NCI-H1417 (cell line): ENCODE measurements around the gene UFSP1.
"Not testable (repeated sequence)": the region's sequence is repeated elsewhere in the genome, so short reads cannot be mapped to it uniquely, and the experiment has no call there.

Experiments
- DNase-seq, 3 experiments: peaks; one replicate each; lab custom pipeline; 2025; lab: John Stamatoyannopoulos, UW

The UFSP1 gene

DNA sequence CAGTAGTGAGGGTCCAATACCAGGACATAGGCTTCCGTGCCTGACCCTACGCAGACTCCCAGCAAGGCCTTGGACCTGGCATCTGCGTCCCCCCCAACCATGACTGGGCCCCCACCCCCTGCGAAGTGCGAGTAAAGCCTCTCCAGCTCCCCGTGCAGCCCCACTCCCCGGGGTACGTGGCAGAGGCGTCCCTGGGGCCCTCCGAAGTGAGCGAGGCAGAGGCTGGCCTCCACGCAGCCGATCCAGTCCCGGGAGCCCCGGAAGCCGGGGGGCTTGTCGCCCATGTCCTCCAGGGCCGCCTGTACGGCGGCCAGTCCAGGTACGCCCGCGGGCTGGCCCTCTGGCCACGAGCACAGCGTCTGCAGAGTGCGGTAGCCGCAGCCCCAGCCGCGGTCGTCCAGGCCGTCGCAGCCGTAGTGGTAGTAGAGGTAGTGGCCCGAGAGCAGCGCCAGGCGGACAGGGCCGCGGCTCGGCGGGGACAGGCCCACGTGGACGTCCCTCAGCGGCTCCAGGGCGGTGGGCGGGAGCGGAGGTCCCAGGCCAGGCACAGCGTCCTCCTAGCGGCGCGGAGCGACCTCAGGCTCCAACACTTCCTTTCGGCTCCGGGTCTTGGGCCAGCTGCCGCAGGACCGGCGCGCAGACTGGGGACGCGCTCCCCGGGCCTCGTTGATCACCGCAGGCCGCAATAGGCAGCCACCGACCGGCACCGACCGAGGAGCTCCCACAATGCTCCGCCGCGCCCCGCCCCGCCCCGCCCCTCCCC lies at the start of gene UFSP1:
Gene UFSP1 (minus strand): TSS at position 728 of the 763 bp plus-strand sequence. CDS start 444 bp downstream, at position 284.
- DNase-seq: peak in 1 of 3 experiments; percentile 90

DNA sequence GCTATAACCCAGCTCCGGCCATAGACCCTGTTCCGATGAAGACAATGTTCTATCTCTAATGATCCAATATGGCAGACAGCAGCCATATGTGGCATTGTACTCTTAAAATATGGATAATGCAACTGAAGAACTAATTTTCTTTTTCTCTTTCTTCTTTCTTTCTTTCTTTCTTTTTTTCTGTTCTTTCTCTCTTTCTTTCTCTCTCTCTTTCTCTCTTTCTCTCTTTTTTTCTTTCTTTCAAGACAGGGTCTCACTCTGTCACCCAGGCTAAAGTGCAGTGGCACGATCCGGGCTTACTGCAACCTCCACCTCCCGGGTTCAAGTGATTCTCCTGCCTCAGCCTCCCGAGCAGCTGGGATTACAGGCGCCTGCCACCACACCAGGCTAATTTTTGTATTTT lies 46.7 kb upstream of the UFSP1 start:
- not testable (repeated sequence) for DNase-seq

DNA sequence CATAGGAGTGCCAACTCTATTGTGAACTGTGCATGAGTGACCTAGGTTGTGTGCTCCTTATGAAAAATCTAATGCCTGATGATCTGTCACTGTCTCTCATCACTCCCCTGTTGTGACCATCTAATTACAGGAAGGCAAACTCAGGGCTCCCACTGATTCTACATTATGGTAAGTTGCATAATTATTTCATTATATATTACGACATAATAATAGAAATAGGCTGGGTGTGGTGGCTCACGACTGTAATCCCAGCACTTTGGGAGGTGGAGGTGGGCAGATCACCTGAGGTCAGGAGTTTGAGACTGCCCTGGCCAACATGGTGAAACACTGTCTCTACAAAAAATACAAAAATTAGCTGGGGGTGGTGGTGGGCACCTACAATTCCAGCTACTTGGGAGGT lies 45.9 kb upstream of the UFSP1 start:
- DNase-seq: not testable (repeated sequence)

DNA sequence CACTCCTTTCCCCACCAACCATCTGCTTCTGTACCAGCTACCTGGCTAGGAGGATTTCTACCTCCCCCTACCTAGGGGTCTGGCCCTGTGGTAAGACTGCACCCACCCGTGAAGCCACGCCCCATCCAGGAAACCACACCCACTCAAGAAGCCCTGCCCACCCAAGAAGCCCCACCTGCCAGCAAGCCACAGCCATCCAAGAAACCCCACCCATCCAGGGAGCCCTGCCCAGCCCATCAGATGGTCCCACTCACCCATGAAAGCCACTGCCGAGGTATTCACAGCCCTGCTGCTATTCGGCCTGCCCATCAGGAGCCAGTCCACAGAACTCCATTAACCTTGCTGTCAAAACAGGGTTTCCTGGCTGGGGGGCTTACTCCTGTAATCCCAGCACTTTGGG lies 44.2 kb upstream of the UFSP1 start:
- DNase-seq: no peak

DNA sequence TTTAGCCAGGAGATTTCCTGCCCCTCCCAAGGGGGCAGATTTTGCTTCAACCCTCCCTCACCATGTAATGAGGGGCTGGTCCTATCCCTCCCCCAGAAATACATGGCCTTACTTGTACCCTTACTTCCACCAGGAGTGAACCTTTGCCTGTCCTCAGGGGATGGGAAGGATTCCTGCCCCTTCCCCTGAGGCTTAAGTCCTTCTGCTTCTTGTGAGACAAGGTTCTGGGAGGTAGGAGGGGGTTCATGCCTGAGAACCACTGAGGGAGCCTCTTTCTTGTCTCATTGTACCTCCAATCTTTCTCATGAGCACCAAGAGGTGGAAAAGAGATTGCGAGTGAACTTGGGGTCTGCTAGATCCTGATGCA lies 40.3 kb upstream of the UFSP1 start:
- DNase-seq: no peak

GRCh38 chr7:100923616-100924015 lies 34.1 kb upstream of the UFSP1 start:
- DNase-seq: not testable (repeated sequence)

DNA sequence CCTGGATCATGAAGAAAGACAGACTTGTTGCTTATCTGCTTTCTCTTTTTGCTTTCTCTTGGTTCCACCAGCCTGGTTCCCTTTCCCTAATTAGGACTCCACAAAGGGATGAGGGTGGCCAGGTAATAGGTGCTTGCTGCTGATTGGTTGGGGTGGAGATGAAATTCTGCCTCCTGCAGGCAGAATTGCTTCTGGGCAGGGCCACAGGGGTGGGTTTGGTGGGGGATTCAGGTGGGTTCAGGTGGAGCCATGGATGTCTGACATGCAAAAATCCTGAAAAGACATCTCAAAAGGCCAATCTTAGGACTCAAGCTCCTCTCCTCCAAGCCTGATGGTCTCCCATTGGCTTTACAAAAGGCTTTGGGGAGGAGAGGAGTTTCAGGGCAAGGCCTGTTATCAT lies 31.5 kb upstream of the UFSP1 start:
- DNase-seq: no peak

- DNase-seq: not testable (repeated sequence)
Measured at GRCh38 chr7:100919779-100920437, 30.4 kb upstream of the UFSP1 start.

DNA sequence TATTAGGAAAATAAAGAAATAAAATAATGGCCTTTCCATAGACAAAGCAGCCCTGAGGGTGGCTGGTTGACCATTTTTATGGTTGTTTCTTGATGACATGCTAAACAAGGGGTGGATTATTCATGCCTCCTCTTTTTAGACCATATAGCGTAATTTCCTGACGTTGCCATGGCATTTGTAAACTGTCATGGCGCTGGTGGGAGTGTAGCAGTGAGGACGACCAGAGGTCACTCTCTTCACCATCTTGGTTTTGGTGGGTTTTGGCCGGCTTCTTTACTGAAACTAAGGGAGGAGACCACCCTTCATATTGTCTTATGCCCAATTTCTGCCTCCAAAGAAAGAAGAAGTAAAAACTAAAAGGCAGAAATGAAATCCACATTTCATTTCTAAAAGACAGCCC lies 29.8 kb upstream of the UFSP1 start:
- DNase-seq: not testable (repeated sequence)

- DNase-seq: no peak
Measured at GRCh38 chr7:100914879-100915447, 25.4 kb upstream of the UFSP1 start.

GRCh38 chr7:100914208-100914878 lies 24.8 kb upstream of the UFSP1 start:
- no peak for DNase-seq

DNA sequence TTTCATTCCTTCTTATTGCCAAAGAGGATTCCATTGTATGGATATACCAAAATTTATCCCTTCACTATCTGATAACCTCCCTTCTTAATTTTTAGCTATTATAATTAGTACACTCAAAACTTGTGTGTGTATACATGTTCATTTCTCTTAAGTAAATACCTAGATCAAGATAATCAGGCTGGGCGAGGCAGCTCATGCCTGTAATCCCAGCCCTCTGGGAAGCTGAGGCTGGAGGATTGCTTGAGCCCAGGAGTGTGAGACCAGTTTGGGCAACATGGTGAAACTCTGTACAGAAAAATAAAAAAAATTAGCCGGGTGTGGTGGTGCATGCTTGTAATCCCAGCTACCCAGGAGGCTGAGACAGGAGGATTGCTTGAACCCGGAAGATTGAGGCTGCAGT lies 22.0 kb upstream of the UFSP1 start:
- DNase-seq: no peak

DNA sequence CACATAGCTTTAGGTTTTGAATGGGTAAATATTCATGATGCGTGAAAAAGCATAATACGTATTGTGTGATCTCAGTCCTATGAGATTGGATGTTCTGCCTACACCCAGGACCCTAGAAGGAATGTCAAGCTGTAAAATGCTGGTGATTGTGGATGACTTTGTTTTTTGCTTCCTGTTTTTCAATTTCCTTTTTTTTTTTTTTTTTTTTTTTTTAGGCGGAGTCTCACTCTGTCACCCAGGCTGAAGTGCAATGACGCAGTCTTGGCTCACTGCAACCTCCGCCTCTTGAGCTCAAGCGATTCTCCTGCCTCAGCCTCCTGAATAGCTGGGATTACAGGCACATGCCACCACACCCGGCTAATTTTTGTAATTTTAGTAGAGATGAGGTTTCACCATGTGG lies 20.9 kb upstream of the UFSP1 start:
- DNase-seq: not testable (repeated sequence)

- no peak for DNase-seq
Measured at GRCh38 chr7:100908512-100908911, 19.0 kb upstream of the UFSP1 start.

DNA sequence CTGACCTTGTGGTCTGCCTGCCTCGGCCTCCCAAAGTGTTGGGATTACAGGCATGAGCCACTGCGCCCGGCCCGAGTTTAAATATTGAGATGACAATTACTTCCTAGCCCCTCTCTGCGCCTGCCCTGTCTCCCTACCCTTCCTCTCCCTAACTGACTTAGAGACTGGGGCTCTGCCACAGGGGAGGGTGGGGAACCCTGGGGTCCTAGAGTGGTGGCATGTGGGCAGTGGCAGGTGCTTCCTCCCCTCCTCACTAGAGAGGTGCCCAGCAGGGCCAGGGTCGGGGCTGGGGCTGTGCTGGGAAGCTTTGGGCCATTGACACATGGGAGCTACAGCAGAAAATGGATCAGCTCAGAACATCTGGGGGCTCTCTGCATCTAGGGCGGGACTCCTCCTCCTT lies 13.1 kb upstream of the UFSP1 start:
- no peak for DNase-seq

- peak in 1 of 3 experiments; percentile 24 for DNase-seq
Measured at GRCh38 chr7:100901921-100902332, 12.4 kb upstream of the UFSP1 start.

- DNase-seq: no peak
Measured at GRCh38 chr7:100900978-100901377, 11.5 kb upstream of the UFSP1 start.

DNA sequence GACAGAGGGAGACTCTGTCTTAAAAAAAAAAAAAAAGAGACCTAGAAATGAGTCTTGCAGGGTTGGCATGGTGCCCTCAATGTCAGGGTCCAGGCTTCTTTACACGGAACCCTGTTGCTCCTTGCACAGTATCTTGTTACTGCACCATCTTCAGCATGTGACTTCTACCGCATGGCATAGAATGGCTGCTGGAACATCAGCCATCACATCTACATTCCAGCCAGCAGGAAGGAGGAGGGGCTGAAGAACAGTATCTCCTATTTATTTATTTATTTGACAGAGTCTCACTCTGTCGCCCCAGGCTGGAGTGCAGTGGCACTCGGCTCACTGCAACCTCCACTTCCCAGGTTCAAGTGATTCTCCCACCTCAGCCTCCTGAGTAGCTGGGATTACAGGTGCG lies 9.9 kb upstream of the UFSP1 start:
- DNase-seq: no peak

DNA sequence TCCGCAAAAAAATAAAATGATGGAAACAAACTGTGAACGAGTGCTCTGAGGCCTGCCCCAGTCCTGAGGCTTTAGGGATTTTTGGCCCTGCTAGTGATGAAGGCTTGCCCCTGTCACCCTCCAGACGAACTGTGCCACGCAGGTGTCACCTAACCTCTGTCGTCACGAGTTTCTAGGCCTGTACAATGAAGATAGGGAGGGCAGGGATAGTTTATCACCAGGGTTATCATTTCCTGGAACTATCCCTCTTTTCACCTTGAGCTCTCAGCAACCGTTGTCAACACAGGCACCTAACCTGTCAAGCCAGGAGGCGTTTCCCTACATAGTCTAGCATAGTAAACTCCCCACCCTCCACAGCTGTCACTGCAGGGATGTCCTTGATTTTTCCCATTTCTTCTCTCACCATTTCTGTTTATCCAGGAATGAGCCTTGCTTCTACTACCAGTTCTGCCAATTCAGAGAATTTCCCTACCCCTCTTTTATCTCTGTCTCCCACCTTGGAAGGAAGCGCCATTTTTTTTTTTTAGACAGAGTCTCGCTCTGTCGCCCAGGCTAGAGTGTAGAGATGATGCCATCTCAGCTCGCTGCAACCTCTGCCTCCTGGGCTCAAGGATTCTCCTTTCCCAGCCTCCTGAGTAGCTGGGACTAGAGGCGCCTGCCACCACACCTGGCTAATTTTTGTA lies 8.4 kb upstream of the UFSP1 start:
- DNase-seq: no peak

GRCh38 chr7:100896732-100897608 lies 7.5 kb upstream of the UFSP1 start:
- peak; percentile 35 to 62 (median 48) for DNase-seq
